HG03045 (cell line): ENCODE data around the gene RAB22A.

ENCODE experiments used
- ATAC-seq: cut with Tn5 transposase; IDR thresholded peaks from one replicate; pipeline ENCODE4 v1.9.1; 2021; ENCODE audit warnings: mild to moderate bottlenecking, moderate library complexity; ENCODE audit not compliant: unreplicated experiment

The RAB22A gene

DNA sequence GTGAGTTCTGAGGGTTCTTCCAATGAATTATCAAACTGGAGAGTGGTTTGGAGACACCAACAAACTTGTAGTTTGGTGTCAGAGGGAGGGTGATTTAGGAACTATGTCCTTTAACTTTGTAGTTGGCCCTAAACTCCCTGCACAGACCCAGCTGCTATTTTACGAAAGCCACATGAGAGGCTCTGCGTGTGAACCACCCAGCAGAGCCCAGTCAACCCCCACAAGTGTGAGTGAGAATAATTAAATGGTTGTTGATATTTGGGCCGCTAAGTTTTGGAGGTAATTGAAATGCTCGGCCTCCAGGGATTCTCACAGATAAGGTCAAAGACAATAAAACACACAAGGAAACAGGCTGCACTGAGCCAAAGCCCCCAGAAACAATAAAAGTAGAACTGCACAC is 72.6 kb downstream of the RAB22A start:
- no peak for ATAC-seq

DNA sequence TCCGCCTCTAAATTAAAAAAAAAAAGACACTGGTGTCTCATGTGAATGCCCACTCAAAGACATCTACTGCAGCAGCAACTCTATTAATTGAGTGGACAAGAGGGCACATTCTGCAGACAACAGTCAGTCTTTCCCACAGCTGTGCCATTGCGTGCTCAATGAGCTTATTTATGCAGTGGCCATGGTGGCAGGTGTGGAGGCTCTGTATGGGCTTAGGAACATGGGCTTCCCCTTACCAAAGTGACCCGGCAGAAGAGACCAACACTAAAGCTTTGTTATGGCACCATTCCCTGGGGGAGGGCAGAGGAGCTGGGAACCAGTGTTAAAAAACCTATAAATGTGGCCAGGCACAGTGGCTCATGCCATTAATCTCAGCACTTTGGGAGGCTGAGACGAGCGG is 75.3 kb downstream of the RAB22A start:
- ATAC-seq, result no peak

DNA sequence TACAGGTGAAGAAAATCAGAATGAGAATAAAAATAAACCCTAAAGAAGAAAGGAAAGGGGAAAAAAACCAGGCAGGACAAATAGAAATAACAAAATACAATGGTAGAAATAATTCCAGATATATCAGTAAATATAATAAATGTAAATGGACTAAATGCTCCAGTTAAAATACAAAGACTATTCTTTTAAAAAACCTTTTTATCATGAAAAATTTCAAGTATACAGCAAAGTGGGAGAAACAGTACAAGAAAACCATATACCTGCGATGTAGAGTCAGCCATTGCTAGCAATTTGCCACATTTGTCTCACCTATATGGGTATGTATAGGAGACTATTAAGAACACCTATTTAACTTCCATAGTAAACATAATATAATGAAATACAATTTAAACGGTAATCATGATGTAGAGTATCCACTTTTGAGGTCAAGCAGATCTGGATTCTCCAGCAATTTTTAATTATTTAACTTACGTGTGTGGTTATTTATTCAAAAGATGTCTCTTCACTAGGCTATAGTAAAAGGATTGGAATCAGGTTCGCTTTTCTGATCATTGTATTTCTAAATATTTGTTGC is 78.6 kb downstream of the RAB22A start:
- no peak for ATAC-seq

DNA sequence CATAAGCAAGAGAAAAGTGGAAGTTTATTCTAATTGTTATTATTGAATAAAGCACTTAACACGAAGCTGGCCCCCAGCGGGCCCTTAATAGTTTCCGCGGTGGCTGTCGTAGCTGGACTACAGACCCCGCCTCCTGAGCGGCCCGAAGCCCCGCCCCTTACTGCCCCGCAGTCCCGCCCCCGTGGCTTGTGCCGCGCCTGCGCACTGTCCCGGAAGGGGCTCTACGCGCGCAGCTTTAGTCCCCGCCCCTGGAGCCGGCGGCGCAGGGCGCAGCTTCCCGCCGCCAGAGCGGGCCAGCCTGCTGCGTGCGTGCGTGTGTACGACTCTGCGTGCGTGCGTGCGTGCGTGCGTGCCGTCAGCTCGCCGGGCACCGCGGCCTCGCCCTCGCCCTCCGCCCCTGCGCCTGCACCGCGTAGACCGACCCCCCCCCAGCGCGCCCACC is 79.4 kb downstream of the RAB22A start, which contains the start of gene VAPB:
VAPB (plus strand) TSS at position 348 of the 442 bp plus-strand sequence. CDS start 231 bp downstream, outside the sequence.
- ATAC-seq, result peak; percentile 96

DNA sequence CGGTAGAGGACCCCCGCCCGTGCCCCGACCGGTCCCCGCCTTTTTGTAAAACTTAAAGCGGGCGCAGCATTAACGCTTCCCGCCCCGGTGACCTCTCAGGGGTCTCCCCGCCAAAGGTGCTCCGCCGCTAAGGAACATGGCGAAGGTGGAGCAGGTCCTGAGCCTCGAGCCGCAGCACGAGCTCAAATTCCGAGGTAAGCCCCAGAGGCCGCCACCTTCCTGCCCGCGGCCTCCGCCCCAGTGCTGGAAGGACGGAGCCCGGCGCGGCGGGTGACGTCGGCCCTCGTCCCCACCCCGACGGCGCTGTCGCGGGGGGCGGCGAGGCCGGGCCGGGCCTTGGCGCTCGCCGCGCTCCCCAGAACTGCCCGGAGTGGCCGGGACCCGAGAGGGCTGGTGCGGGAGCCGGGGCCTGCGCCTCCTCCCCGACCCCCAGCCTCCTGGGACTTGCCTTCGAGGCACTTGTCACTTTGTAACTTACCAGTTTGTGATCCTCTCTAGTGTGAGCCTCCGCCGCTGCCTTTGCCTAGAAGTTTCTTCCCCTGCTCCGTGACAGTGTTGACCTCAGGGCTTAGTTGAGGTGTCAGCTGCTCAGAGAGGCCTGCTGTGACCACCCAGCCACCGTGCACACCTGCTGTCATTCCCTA is 79.9 kb downstream of the RAB22A start:
- ATAC-seq, result peak; percentile 17

DNA sequence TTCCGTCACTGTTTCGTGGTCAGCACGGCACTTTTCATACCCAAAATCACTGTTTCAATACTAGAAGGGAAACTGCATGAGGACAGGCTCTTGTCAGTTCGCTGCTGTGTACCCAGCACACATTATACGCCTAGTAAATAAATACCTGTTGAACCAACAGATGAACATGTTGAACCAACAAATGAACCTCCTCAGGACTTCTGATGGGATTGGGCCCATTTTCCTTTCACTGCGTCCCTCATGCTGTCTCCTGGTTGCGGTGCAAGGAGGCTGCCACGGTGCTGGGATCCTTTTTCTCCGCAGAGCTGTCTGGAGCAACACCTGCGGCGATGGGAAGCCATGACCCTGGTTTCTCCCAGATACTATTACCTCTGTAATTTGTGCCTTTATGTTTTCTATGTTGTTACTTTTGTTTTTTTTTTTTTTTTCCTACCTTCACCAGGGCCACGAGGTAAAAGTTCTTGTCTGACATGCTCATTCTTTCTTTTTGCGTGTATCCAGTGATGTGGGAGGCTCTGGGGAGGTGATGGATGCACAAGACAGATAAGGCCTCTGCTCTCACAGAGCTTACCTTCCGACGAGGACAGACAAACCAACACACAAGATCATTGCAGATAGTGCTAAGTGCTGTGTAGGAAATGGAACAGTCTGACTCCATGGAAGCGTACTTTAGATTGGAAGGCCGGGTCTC is 80.6 kb downstream of the RAB22A start:
- ATAC-seq, result no peak

DNA sequence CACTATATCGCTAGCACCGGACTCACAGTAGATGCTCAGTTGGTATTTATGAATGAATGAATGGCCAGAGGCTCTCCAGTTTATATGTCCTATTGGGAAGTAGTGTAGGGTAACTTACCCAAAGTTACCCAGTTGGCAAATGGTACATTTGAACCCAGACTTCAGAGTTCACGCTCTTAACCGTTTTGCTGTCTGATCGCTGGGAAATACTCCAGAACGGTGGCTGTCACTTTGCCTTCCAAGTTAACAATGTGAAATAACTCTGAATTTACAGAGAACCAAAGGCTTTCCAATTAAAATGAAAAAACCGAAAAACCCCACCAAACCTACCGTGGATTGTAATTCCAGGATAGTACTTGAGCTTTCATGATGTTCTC is 81.1 kb downstream of the RAB22A start:
- no peak for ATAC-seq

DNA sequence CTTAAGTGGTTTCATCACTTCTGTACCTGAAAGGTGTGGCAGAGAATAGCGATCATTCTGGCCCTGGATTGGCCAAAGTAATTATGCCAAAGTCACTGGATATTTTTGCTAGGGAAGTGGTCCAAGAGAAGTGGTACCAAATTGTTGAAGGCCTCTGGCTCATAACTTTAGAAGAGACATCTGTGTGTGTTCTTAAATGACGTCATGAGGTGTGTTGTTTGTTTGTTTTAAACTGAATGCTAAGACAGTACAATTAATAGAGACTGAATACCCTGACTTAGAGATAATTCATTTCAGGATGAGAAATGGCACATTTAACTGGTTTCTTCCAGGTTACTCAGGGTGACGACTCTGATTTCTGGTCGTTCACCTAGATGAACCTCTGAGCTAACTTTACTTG is 82.8 kb downstream of the RAB22A start:
- ATAC-seq, result no peak

DNA sequence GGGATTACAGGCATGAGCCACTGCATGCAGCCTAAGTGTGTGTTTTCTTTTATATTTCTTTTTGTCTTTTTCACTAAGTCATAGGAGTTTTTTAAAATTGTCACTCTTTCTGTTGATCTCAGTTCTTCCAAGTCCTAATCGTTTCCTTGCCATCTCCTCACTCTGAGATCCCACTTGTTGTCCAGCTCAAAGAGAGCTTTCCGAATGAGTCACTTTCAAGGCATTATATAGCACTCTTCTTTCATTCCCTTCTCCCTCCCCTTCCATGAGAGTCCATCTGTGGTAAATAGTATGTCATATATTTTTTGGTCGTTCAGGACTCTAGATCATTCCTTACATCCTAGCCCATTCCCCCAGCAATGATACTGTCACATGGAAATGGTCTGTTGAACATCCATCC is 83.8 kb downstream of the RAB22A start:
- no peak for ATAC-seq

DNA sequence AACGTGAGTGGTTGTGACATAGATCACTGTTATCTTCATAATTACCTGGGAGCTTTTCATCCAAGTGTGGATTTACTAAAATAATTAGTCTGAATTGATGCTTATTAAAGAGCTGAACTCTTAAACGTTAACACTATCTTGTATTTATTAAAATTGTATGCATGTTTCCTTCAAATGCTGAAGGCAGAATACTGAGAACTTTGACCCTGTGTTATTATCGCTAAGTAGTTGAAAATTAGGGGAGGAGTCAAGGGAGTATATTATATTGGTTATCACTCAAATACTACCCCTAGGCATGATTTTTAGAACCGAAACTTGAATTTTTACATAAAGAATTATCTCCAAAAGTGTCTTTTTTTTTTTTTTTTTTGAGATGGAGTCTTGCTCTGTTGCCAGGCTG is 85.3 kb downstream of the RAB22A start:
- ATAC-seq, result no peak

DNA sequence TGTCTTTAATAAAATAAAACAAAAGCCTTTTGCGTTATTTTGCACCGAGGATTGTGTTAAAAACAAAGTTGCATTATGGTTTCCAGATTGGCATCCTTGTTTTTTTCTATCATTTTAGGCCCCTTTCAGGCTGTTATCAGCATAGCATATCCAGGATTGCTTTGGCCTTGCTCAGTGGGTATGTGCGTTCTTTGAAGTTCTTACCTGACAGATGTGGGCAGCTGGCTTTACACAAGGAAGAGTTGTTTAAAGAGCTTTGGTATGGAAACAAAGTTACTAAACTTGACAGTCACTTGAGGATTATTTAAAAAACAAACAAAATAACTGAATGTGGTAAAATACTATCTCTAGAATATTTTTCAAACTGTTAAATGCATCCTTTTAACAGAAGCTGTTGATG is 86.1 kb downstream of the RAB22A start:
- ATAC-seq, result no peak

DNA sequence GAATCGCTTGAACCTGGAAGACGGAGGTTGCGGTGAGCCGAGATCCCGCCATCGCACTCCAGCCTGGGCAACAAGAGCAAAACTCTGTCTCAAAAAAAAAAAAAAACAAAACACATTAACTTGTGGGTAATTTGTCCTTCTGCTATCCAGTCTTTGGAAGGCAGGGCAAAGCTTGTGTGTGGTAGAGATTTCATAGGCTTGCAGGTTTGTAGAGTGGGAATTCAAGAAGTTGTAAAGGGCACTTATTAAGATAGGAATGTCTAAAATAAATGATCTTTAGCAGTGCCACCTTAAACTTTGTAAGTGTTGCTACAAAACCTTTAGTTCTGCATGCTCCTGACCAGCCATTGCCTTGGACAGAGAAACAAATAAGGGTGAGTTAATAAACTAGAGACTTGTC is 87.9 kb downstream of the RAB22A start:
- no peak for ATAC-seq

DNA sequence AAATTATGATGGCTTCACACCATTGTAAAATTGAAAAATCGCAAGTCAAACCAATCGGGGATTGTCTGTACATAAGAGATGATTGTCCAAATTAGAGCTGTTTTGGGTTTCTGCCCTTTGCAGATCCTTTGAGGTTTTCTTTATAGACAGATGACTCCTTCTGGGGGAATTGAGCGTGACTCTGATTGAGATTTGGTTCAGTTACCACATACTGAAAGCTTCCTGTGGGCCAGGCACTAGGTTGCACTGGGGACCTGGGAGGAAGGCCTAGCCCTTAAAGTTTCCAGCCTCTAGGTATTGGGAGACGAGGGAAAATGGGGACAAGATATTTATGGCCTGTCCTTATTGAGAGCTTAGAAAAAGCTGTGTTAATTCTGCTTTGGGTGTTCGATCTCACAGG is 88.7 kb downstream of the RAB22A start:
- no peak for ATAC-seq

DNA sequence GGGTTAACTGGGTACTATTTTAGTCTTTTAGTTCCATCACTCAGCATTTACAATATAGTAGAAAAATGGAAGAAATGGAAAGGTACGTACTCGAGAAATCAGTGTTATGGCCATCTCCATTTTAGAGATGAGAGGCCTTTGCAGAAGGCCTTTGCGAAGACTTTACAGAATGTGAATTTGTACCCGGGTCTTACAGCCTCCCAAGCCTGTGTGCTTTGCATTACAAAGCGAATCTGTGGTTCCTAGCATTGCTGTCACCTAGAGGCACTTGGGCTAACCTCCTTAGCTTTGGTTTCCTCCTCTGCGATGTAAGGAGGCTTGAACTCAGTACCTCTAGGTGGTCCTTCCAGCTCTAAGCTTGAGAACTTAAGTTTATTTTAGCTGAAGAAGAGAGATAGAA is 90.4 kb downstream of the RAB22A start:
- no peak for ATAC-seq

DNA sequence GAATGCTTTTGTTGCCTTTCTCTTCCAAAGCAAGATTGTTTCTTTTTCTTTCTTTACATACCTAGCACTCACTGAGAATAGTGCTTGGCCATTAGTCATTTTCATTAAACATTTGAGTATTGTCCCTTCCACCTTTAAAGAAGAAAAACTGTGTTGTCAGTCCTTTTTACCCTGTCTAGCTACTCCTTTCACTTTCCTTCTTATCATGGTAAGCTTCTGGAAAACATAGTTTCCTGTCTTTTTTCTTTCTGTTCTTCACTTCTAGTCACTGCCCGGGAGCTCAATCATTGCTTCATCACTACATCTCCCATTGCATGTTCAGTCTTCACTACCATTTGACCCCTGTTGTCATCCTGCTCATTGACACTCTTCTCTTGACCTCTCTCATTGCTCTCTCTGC is 91.6 kb downstream of the RAB22A start:
- no peak for ATAC-seq

DNA sequence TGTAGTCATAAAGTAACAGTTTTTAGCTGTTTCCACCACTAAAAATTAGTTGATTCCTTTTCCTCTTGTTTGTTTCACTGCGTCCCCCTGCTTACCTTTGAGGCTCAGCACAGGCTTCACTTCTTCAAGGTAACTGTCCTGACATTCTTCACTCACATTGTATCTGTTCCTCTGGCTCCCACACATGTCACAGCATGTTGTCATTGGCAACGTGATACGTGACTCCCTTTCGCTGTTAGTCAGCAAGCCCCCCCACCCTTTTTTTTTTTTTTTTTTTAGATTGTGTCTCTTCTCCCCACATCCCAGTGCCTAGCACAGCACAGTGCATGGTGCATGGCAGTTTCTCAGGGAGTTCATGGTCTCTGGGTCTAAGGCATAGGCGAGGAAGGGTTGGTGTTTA is 92.8 kb downstream of the RAB22A start:
- no peak for ATAC-seq

DNA sequence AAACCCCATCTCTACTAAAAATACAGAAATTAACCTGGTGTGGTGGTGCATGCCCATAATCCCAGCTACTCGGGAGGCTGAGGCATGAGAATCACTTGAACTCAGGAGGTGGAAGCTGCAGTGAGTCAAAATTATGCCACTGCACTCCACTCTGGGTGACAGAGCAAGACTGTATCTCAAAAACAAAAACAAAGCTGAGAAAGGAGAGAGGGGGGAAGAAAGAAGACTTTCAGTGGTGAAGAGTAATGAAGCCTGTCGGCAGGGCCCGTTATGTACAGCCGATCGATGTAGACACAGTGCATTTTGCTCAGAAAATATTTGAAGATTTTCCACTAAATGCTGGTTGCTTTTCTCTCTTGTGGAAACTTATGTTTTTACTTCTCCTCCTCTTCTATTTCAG is 93.3 kb downstream of the RAB22A start:
- ATAC-seq, result peak; percentile 54

DNA sequence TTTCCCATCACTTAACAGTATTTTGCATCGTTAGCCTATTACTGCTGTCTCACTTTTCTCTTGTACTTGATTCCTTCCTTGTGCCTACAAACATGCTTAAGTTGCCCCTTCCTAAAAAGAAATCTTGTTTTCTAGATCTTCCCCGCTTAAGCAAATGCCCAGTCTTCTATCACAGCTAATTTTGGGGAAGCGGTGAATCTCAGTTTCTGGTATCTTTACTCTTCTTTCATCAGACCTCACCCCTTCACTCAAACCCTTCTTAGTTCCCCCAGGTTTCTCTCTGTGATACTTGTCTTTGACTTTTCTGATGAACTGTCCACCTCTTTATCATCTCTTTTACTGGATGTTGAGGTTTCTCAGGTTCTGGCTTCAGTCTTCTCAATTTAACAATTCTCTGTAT is 93.8 kb downstream of the RAB22A start:
- peak; percentile 19 for ATAC-seq

DNA sequence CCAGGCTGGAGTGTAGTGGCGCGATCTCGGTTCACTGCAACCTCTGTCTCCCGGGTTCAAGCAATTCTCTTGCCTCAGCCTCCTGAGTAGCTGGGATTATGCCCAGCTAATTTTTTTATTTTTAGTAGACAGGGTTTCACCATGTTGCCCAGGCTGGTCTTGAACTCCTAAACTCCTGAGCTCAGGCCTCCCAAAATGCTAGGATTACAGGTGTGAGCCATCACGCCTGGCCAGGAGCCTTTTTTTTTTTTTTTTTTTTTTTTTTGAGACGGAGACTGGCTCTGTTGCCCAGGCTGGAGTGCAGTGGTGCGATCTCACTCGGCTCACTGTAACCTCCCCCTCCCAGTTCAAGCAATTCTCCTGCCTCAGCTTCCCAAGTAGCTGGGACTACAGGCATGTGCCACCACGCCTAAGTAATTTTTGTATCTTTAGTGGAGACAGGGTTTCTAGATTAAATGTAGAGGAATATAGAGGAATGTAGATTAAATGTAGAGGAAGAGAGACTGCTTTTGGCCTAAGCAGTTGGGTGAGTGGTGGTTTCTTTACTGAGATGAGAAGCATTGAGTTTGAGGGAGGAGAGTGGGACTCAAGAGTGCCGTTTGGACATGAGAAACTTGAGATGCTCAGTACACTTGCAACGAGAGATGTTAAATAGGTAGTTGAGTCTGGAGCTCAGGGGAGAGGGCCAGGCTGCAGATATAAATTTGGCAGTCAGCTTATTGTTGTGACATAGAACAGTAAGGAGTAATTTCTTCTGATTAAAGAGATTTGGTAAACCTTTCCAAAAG is 96.2 kb downstream of the RAB22A start:
- no peak for ATAC-seq

DNA sequence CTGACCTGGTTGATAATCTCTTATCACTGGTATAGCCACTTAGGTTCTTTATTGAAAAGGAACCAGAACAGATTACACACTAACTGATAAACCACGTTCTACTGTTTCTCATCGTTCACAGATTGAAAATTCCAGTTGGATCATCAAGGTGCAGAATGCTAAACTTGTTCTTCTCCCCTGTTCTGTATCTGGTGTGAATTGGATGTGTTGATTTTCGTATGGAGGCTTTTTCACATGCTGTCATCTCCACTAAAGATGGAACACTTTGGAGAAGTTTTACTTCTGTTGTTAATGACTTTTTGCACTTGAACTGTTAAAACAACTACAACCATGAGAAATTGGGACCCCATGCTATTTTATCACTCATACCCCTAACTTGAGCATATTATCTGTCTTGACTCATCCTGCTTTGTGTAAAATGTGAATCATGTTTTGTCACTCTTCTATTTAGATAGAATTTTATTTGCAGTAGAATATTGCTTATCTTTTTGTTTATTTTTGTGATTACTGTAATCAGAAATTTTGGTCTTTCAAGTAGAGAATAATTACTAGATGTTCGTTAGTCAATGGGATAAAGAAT is 97.0 kb downstream of the RAB22A start:
- ATAC-seq, result no peak

DNA sequence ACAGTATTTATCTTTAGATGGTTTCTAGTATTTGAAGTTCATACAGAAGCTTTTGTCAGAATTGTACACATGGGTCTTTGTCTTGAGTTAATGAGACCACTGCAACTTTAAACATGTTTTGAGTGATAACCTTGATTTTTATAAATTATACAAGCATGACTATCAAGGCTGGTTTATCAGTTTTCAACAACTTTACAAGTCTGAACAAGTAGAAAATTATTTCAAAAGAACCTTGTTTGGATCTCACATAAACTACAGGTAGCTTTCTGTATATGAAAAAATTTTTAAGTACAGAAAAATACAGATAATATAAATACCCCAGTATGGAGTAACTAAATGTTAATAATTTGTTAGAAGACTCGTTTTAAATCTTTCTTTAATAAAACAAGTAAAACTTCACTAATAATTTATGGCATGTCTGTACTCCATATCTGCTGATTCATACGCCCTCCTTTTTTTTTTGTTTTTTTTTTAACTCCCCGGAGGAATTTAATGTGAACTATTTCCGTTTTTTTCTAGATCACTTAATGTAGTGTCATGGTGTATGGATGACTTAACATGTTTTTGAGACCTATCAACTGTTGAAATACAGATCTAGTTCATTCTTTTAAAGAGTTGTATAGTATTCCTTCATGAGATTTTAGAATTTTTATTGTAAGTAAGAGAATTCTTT is 97.8 kb downstream of the RAB22A start:
- no peak for ATAC-seq
